Thyroid gland (tissue), 4 donors: ENCODE data around the gene EPN1.

Experiments used
- POLR2A ChIP-seq, 2 donors: fragments of 450-650 bp; IDR thresholded peaks; one replicate each; pipeline ENCODE4 v1.6.1; 2017; ENCODE audit warnings: antibody characterized with exemption in 2 of 2, mild to moderate bottlenecking in 2 of 2, moderate library complexity in 1 of 2
- TF ChIP-seq, protein P1 (sequence below), 6 experiments: fragments of 200-600 bp in 3 of 6; fragments of 450-650 bp in 3 of 6; sonication (generic) in 3 of 6; IDR thresholded peaks; one replicate each; pipeline ENCODE4 v1.5.1; 2016 to 2019; ENCODE audit warnings: antibody characterized with exemption in 6 of 6, mild to moderate bottlenecking in 2 of 6, inconsistent platforms in 1 of 6, moderate library complexity in 1 of 6

DNA sequence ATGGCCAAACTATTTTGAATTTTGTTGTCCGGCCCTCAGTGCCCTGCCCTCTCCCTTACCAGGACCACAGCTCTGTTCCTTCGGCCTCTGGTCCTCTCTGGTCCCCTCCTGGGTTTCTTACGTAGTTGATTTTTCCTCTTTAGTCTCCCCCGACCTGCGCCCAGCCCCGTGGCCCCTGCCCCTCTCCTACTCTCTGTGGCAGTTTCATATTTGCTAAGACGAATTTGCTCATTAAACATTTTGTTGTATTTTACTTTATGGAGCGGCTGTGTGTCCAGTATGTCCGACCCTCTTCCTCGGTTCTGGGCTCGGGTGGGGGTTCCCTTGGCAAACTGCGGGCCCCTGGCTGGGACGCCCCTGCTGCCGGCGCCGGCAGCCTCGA, 576 bp upstream of the EPN1 start:
- TF ChIP-seq, protein P1, sequence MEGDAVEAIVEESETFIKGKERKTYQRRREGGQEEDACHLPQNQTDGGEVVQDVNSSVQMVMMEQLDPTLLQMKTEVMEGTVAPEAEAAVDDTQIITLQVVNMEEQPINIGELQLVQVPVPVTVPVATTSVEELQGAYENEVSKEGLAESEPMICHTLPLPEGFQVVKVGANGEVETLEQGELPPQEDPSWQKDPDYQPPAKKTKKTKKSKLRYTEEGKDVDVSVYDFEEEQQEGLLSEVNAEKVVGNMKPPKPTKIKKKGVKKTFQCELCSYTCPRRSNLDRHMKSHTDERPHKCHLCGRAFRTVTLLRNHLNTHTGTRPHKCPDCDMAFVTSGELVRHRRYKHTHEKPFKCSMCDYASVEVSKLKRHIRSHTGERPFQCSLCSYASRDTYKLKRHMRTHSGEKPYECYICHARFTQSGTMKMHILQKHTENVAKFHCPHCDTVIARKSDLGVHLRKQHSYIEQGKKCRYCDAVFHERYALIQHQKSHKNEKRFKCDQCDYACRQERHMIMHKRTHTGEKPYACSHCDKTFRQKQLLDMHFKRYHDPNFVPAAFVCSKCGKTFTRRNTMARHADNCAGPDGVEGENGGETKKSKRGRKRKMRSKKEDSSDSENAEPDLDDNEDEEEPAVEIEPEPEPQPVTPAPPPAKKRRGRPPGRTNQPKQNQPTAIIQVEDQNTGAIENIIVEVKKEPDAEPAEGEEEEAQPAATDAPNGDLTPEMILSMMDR (IDR thresholded peaks at IDR 0.05): no peak
- TF ChIP-seq POLR2A (IDR thresholded peaks at IDR 0.05): no peak
